Mesendoderm (in vitro differentiated cells): ENCODE measurements around the gene ARSJ.

ENCODE experiments used
- DNase-seq: peaks from one replicate; pipeline ENCODE4 v3.0.0; 2013
- H2AK5ac ChIP-seq: 2 replicates; pipeline ENCODE4 v1.6.1; 2013; ENCODE audit warnings: low read length, inconsistent platforms
- H2BK120ac ChIP-seq: 2 replicates; pipeline ENCODE4 v1.6.1; 2013; ENCODE audit warnings: low read depth, mild to moderate bottlenecking, low read length, moderate library complexity, mixed read lengths
- H2BK15ac ChIP-seq: replicated peaks from 2 replicates; pipeline ENCODE4 v1.6.1; 2013; ENCODE audit warnings: low read depth, mild to moderate bottlenecking, moderate library complexity
- H2BK5ac ChIP-seq: 2 replicates; pipeline ENCODE4 v1.6.1; 2013; ENCODE audit warnings: low read length, inconsistent platforms
- H3K18ac ChIP-seq: 2 replicates; pipeline ENCODE4 v1.6.1; 2013; ENCODE audit warnings: mild to moderate bottlenecking, low read length, mixed read lengths
- H3K23ac ChIP-seq: one replicate; pipeline ENCODE4 v1.6.1; 2013; ENCODE audit warnings: low read length
- H3K27ac ChIP-seq: 2 replicates; pipeline ENCODE4 v1.5.1; 2013; ENCODE audit warnings: low read depth, mild to moderate bottlenecking, inconsistent platforms, low read length, moderate library complexity
- H3K27me3 ChIP-seq: 2 replicates; pipeline ENCODE4 v1.6.1; 2013; ENCODE audit warnings: low read length, control low read depth, mild to moderate bottlenecking, inconsistent platforms; ENCODE audit not compliant: insufficient read depth, poor library complexity
- H3K36me3 ChIP-seq: 2 replicates; pipeline ENCODE4 v1.6.1; 2013; ENCODE audit warnings: low read length, inconsistent platforms; ENCODE audit not compliant: control insufficient read depth, insufficient read depth
- H3K4ac ChIP-seq: one replicate; pipeline ENCODE4 v1.6.1; 2013; ENCODE audit warnings: low read depth, mild to moderate bottlenecking, low read length, moderate library complexity
- H3K4me1 ChIP-seq: 2 replicates; pipeline ENCODE4 v1.6.1; 2013; ENCODE audit warnings: low read depth, low read length, inconsistent platforms; ENCODE audit not compliant: control insufficient read depth
- H3K4me2 ChIP-seq: 2 replicates; pipeline ENCODE4 v1.6.1; 2013; ENCODE audit warnings: low read length
- H3K4me3 ChIP-seq: 2 replicates; pipeline ENCODE4 v1.5.1; 2013; ENCODE audit warnings: mild to moderate bottlenecking, low read length
- H3K56ac ChIP-seq: one replicate; pipeline ENCODE4 v1.6.1; 2013; ENCODE audit warnings: low read length
- H3K79me1 ChIP-seq: 2 replicates; pipeline ENCODE4 v1.6.1; 2013; ENCODE audit warnings: low read length, inconsistent platforms
- H3K79me2 ChIP-seq: 2 replicates; pipeline ENCODE4 v1.6.1; 2013; ENCODE audit warnings: mild to moderate bottlenecking, low read length; ENCODE audit not compliant: control insufficient read depth, insufficient read depth
- H3K9ac ChIP-seq: 2 replicates; pipeline ENCODE4 v1.6.1; 2013; ENCODE audit warnings: low read length, inconsistent platforms
- H4K5ac ChIP-seq: one replicate; pipeline ENCODE4 v1.6.1; 2013; ENCODE audit warnings: low read length
- H4K8ac ChIP-seq: one replicate; pipeline ENCODE4 v1.6.1; 2013; ENCODE audit warnings: low read depth, mild to moderate bottlenecking, control low read depth, low read length, moderate library complexity
- WGBS: extraction: QIAGEN DNeasy Blood & Tissue Kit; methylation state at CpG from one replicate; pipeline ENCODE4 v1.1.7; 2013; ENCODE audit warnings: low lambda C conversion rate, missing lambda C conversion rate; ENCODE audit not compliant: insufficient coverage; ENCODE audit errors: extremely low coverage; 5-methylcytosine and 5-hydroxymethylcytosine counted together

ARSJ gene

DNA sequence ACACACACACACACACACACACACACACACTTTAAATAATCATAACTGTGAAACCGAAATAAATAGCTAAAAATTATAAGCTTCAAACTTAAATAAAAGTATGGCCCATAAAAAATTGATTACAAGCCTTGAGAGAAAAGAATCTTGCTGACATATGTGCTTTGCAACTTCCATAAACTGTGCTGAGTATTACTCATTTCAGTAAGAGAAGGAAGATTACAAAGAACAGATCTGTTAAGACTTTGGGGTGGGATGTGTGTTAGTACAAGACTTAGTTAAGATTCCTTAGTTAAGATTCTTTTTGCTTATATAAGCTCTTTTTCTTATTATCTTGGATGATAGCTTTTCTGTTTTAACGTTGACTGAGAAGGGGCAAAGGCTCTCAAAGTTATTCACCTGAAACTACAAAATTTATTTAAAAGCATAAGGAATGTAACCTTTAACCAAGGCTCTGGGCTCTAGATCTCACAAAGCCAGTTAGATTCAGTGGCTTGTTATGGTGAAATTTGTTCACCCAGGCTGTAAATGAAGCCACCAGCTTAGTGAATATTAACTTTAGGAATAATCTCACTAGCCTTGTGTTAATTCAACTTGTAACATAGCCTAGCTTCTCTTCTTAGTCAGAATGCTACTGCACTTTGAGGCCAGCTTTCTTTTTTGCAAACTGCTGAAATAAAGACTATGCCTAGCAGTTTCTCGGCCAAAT is 58.2 kb downstream of the ARSJ start:
- Histone ChIP-seq H3K4me3 (no peak overlapping the region), H3K79me1 (no peaks in the 10 kb centered on the region), H3K27me3 (no peaks in the 10 kb centered on the region), H3K56ac (no peak overlapping the region), H3K4me1 (no peaks in the 10 kb centered on the region), H4K8ac (no peak overlapping the region), H3K4ac (no peak overlapping the region), H3K4me2 (no peak overlapping the region), H4K5ac (no peak overlapping the region), H3K27ac (no peak overlapping the region), H2BK120ac (no peak overlapping the region), H2BK5ac (no peak overlapping the region), H3K9ac (no peak overlapping the region), H2AK5ac (no peak overlapping the region), H2BK15ac (no peak overlapping the region), H3K18ac (no peak overlapping the region), H3K79me2 (no peaks in the 10 kb centered on the region), H3K36me3 (no peaks in the 10 kb centered on the region), H3K23ac (no peak overlapping the region)
- no peak for DNase-seq
- no CpG with 5 or more reads among the region's 3 CpGs for WGBS

DNA sequence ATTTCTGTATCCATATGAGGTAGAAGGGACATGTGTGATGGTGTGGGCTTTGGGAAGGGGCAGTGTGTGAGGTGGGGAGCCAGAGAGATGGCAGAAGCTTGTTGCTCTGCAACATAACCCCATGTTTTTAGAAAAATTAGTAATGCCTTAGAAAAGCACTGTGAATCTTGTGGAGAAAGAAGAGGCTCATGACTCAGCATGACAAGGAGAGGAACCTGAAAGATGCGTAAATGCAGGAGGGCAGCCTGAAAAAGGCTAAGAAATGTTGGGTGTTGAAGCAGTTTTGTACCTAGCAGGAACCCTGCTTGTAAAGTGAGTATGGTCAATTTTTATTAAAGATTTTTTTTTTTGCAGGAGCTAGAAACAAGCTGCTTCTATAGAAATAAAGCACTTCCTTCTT is 59.8 kb downstream of the ARSJ start:
- H2BK5ac ChIP-seq: no peak overlapping the region
- no CpG with 5 or more reads among the region's 1 CpG for WGBS
- H2AK5ac ChIP-seq: no peak overlapping the region
- H3K79me1 ChIP-seq: no peaks in the 10 kb centered on the region
- peak; percentile 26 for DNase-seq
- no peak overlapping the region for H3K23ac ChIP-seq
- H3K9ac ChIP-seq: no peak overlapping the region
- no peaks in the 10 kb centered on the region for H3K79me2 ChIP-seq
- H4K5ac ChIP-seq: no peak overlapping the region
- no peak overlapping the region for H3K4me3 ChIP-seq
- H3K4me2 ChIP-seq: no peak overlapping the region
- no peaks in the 10 kb centered on the region for H3K36me3 ChIP-seq
- no peak overlapping the region for H4K8ac ChIP-seq
- no peak overlapping the region for H2BK120ac ChIP-seq
- H2BK15ac ChIP-seq: no peak overlapping the region
- no peak overlapping the region for H3K18ac ChIP-seq
- H3K4me1 ChIP-seq: no peaks in the 10 kb centered on the region
- H3K56ac ChIP-seq: peak overlapping the region; percentile 66
- no peak overlapping the region for H3K27ac ChIP-seq
- no peak overlapping the region for H3K4ac ChIP-seq
- H3K27me3 ChIP-seq: no peaks in the 10 kb centered on the region

DNA sequence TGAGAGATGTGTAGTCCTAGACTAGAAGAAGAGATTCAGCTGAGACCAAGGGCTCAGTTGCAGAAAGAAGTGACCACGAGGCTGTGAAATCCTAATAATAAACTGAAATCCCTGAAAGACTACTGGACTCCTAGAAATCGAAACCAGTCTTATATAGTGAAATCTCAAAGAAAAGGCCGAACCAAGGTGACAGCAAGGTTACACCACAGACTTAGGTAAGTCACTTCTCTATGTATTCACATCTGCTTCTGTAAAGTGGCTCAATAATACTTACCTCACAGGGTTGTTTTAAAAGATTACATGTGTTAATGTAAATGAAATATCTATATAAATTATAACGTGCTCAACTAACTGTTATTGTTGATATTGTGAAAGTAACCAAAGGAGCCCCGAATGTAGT is 60.3 kb downstream of the ARSJ start:
- no peak overlapping the region for H3K23ac ChIP-seq

DNA sequence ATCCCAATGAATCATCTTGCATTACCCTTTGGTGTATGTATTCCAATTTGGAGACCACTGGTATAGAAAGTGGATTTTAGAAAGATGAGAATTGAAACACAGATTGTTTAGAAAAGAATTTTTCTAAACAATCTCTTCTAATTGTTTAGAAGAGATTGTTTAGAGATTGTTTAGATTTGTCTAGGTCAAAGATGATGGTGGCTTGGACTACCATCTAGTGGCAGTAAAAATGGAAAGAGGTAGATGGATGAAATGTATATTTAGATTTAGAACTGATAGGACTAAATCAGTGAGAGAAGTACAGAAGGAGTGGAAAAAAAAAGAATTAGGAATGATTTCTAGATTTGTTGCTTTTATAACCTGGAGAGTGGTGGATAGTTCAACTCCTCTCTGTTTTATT is 70.6 kb downstream of the ARSJ start:
- Histone ChIP-seq H3K27me3 (no peaks in the 10 kb centered on the region), H2BK120ac (no peak overlapping the region), H3K27ac (no peak overlapping the region), H4K5ac (no peak overlapping the region), H4K8ac (no peak overlapping the region), H3K79me1 (no peaks in the 10 kb centered on the region), H3K4me2 (no peak overlapping the region), H3K56ac (no peak overlapping the region), H3K79me2 (no peaks in the 10 kb centered on the region), H3K9ac (no peak overlapping the region), H2AK5ac (no peak overlapping the region), H2BK15ac (no peak overlapping the region), H3K23ac (no peak overlapping the region), H2BK5ac (no peak overlapping the region), H3K4me1 (no peaks in the 10 kb centered on the region), H3K36me3 (no peaks in the 10 kb centered on the region), H3K4ac (no peak overlapping the region), H3K18ac (no peak overlapping the region), H3K4me3 (no peak overlapping the region)
- DNase-seq: no peak

More for the DNA sequence above, 60.3 kb downstream of the ARSJ start:
- no peak overlapping the region for H2BK120ac ChIP-seq
- no peak overlapping the region for H2BK5ac ChIP-seq
- H3K4me3 ChIP-seq: no peak overlapping the region
- H3K79me2 ChIP-seq: no peaks in the 10 kb centered on the region
- no peak overlapping the region for H2BK15ac ChIP-seq
- no peak overlapping the region for H3K18ac ChIP-seq
- H3K27ac ChIP-seq: no peak overlapping the region
- no peak overlapping the region for H3K9ac ChIP-seq
- H3K4ac ChIP-seq: no peak overlapping the region
- H3K56ac ChIP-seq: no peak overlapping the region
- no peaks in the 10 kb centered on the region for H3K4me1 ChIP-seq
- H3K4me2 ChIP-seq: no peak overlapping the region
- H3K27me3 ChIP-seq: no peaks in the 10 kb centered on the region
- no peak overlapping the region for H4K8ac ChIP-seq
- DNase-seq: no peak
- H3K79me1 ChIP-seq: no peaks in the 10 kb centered on the region
- H2AK5ac ChIP-seq: no peak overlapping the region
- H4K5ac ChIP-seq: no peak overlapping the region
- no peaks in the 10 kb centered on the region for H3K36me3 ChIP-seq
- WGBS: no CpG with 5 or more reads among the region's 5 CpGs

DNA sequence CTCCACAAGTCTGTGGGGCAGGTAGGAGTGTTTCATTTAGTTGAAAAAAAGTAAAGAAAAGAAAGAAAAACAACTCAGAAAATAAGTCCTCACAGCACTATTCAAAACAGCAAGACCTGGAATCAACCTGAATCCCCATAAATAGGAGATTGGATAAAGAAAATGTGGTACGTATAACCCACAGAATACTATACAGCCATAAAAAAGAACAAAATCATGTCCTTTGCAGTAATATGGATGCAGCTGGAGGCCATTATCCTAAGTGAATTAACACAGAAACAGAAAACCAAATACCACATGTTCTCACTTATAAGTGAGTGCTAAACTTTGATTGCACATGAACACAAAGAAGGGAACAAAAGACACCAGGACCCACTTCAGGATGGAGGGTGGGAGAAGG is 71.9 kb downstream of the ARSJ start:
- Histone ChIP-seq H3K23ac (no peak overlapping the region), H3K56ac (no peak overlapping the region), H3K4ac (no peak overlapping the region), H3K18ac (no peak overlapping the region), H3K27me3 (no peaks in the 10 kb centered on the region), H3K4me3 (no peak overlapping the region), H3K4me1 (no peaks in the 10 kb centered on the region), H3K79me2 (no peaks in the 10 kb centered on the region), H2BK120ac (no peak overlapping the region), H3K4me2 (no peak overlapping the region), H2AK5ac (no peak overlapping the region), H2BK5ac (no peak overlapping the region), H2BK15ac (no peak overlapping the region), H3K36me3 (no peaks in the 10 kb centered on the region), H4K8ac (no peak overlapping the region), H3K27ac (no peak overlapping the region), H4K5ac (no peak overlapping the region), H3K79me1 (no peaks in the 10 kb centered on the region), H3K9ac (no peak overlapping the region)
- no peak for DNase-seq
- no CpG with 5 or more reads among the region's 1 CpG for WGBS

DNA sequence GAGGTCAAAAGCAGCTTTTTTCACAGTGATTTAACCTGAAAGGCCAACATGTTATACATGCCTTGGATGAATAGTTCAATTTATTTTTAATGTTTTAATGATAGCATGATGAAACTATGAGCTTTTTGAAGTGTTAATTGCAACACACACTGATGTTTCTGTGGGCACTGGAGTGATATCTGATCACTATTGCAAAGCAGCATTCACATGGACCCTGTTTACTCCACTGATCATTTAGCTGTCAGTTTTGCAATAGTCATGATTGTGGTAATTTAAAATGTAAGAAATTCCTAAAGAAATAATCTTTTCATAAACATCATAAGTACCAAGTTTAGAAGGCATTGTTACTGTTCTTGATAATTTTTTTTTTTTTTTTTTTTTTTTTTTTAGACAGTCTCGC is 74.1 kb downstream of the ARSJ start:
- Histone ChIP-seq H3K4me1 (no peaks in the 10 kb centered on the region), H3K23ac (no peak overlapping the region), H3K4me3 (no peak overlapping the region), H4K8ac (no peak overlapping the region), H2BK120ac (no peak overlapping the region), H2BK5ac (no peak overlapping the region), H3K79me1 (no peaks in the 10 kb centered on the region), H3K9ac (no peak overlapping the region), H2AK5ac (no peak overlapping the region), H3K4ac (no peak overlapping the region), H2BK15ac (no peak overlapping the region), H3K4me2 (no peak overlapping the region), H3K18ac (no peak overlapping the region), H3K36me3 (no peaks in the 10 kb centered on the region), H3K27me3 (no peaks in the 10 kb centered on the region), H3K56ac (no peak overlapping the region), H3K79me2 (no peaks in the 10 kb centered on the region), H4K5ac (no peak overlapping the region), H3K27ac (no peak overlapping the region)
- no peak for DNase-seq
- WGBS: no CpG with 5 or more reads among the region's 1 CpG
